ENCODE data around the gene AGER. TPM values are rescaled to one million over a fixed set of nuclear protein-coding genes. Genes with fewer than 3 reads are reported as not detected.

The AGER gene
- total RNA-seq, 4 donors from 2014 or later, result 1.1 to 9.0 (median 2.7) TPM

DNA sequence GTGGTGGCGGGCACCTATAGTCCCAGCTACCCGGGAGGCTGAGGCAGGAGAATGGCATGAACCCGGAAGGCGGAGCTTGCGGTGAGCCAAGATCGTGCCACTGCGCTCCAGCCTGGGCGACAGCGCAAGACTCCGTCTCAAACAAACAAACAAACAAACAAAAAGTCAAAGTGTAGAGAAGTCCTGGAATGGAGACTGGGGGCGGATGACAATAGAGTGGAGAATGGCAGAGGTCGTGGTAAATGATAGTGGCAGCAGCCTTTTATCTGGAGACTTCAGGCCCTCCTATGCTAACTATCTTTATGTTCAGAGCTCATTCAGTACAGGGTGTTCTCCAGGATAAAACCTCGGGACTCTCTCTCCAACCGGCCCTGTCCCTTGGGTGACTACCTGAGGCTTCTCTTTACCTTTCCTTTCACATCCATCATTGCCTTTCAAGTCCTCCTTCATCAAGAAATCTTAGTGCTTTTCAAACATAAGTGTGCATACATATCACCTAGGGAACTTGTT lies 52.6 kb downstream of the AGER start:
- Histone ChIP-seq H3K9me3 (no peaks in the 10 kb centered on the region), H3K4me3 (no peak overlapping the region), H3K36me3 (peaks cover 0 to under 1% (median 0%) of the 10 kb centered on the region in 4 donors), H3K27me3 (no peaks in the 10 kb centered on the region), H3K4me1 (peaks cover 22 to 28% (median 25%) of the 10 kb centered on the region in 4 donors), H3K27ac (no peak overlapping the region)
- intact Hi-C loops (cut with DNase I; ENCODE audit: low total_unique reads), result no loop called here
- no peak for DNase-seq
- in situ Hi-C loops (cut with MboI; ENCODE audit: low pct_ligation_motif_present in 1 of 4, low pct_unique_long_range_greater_than_20kb in 1 of 4, low sequenced_read_pairs in 3 of 4), result no loop called here
- no peak for TF ChIP-seq POLR2A (IDR thresholded peaks at IDR 0.05)
- WGBS, 2 donors (ENCODE audit: low coverage in 1 of 2), result 84 to 91% methylated on average over 14 of the region's 14 CpGs

Small RNAs within 50 kb of the gene (small RNA-seq; reads per million reads assigned to genes)
- gene AL662884.1, result 0 reads per million in 4 donors
- 0 reads per million in 4 donors for gene MIR6833

Other genes starting within 250 kb of the AGER start
- 10 to 100 TPM in 3 of 4 donors, 1 to 10 TPM in 1; 9.0 to 59.7 (median 39.6) TPM for gene CFB, start 238.2 kb downstream of the AGER start, total RNA-seq
- gene NELFE, start 225.3 kb downstream of the AGER start, total RNA-seq, result 100 to 1,000 TPM in 1 of 4 donors, 10 to 100 TPM in 3; 59.2 to 114 (median 88.0) TPM
- gene SKIC2, start 225.1 kb downstream of the AGER start, total RNA-seq, result 100 to 1,000 TPM in 1 of 4 donors, 10 to 100 TPM in 3; 52.8 to 173 (median 71.3) TPM
- 10 to 100 TPM; 17.5 to 29.9 (median 20.9) TPM for gene DXO, start 212.1 kb downstream of the AGER start, total RNA-seq
- 100 to 1,000 TPM in 1 of 4 donors, 10 to 100 TPM in 3; 16.9 to 210 (median 33.6) TPM for gene C4A, start 202.2 kb downstream of the AGER start, total RNA-seq
- 100 to 1,000 TPM in 1 of 4 donors, 10 to 100 TPM in 3; 20.3 to 137 (median 64.0) TPM for gene C4B, start 169.5 kb downstream of the AGER start, total RNA-seq
- under 1 TPM in 3 of 4 donors, not detected in 1; 0.27 to 0.64 (median 0.40) TPM for gene CYP21A2, start 145.8 kb downstream of the AGER start, total RNA-seq
- gene TNXB, start 74.9 kb downstream of the AGER start, total RNA-seq, result 100 to 1,000 TPM in 1 of 4 donors, 10 to 100 TPM in 3; 47.7 to 205 (median 66.2) TPM
- 100 to 1,000 TPM in 2 of 4 donors, 10 to 100 TPM in 2; 59.0 to 139 (median 98.5) TPM for gene ATF6B, start 56.0 kb downstream of the AGER start, total RNA-seq
- 1 to 10 TPM in 2 of 4 donors, not detected in 2; 3.0 to 3.3 TPM for gene FKBPL, start 54.0 kb downstream of the AGER start, total RNA-seq
- gene PRRT1, start 32.3 kb downstream of the AGER start, total RNA-seq, result 1 to 10 TPM in 2 of 4 donors, not detected in 2; 2.4 to 2.7 TPM
- gene PPT2, start 30.1 kb downstream of the AGER start, total RNA-seq, result 10 to 100 TPM; 13.1 to 80.0 (median 28.1) TPM
- gene EGFL8, start 19.7 kb downstream of the AGER start, total RNA-seq, result 10 to 100 TPM in 3 of 4 donors, 1 to 10 TPM in 1; 2.6 to 79.4 (median 16.2) TPM
- 10 to 100 TPM; 17.9 to 67.2 (median 50.1) TPM for gene AGPAT1, start 8.2 kb downstream of the AGER start, total RNA-seq
- gene RNF5, start 5.8 kb downstream of the AGER start, total RNA-seq, result 100 to 1,000 TPM in 3 of 4 donors, 10 to 100 TPM in 1; 36.0 to 212 (median 120) TPM
- 10 to 100 TPM; 34.4 to 87.5 (median 41.3) TPM for gene PBX2, start 5.9 kb upstream of the AGER start, total RNA-seq
- 1 to 10 TPM in 3 of 4 donors, under 1 TPM in 1; 1.00 to 8.6 (median 6.7) TPM for gene GPSM3, start 8.4 kb upstream of the AGER start, total RNA-seq
- 10 to 100 TPM in 2 of 4 donors, 1 to 10 TPM in 2; 2.6 to 24.3 (median 9.6) TPM for gene NOTCH4, start 39.8 kb upstream of the AGER start, total RNA-seq
- gene TSBP1, start 187.7 kb upstream of the AGER start, total RNA-seq, result not detected
- gene BTNL2, start 222.9 kb upstream of the AGER start, total RNA-seq, result not detected